Activated CD4-positive, alpha-beta T cell treated with anti-CD3 and anti-CD28 coated beads, Interleukin-2, amount 50 U/mL, for 1 hour (primary cell): ENCODE measurements around the gene IFT122.

Experiments
- DNase-seq: peaks from one replicate; pipeline ENCODE4 v3.0.0-alpha.2; 2020

Gene IFT122

DNA sequence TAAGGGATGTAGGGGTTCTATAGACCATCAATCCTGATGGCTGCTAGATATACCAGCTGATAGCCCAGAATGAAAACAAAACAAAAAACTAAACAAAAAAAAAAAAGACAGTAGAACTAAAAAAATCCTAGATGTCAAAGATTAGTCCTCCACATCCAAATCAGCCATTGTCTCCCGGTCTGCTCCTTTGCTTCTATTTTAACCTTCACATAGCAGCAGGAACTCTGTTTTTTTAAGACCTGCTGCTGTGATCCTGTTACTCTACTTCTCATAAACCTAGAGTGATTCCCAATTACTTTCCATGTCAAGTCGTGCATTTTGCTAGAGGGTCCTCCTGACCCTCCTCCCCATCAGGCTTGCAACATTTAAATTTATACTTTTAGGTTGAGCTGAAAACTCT, 2.5 kb downstream of the IFT122 start:
- no peak for DNase-seq

DNA sequence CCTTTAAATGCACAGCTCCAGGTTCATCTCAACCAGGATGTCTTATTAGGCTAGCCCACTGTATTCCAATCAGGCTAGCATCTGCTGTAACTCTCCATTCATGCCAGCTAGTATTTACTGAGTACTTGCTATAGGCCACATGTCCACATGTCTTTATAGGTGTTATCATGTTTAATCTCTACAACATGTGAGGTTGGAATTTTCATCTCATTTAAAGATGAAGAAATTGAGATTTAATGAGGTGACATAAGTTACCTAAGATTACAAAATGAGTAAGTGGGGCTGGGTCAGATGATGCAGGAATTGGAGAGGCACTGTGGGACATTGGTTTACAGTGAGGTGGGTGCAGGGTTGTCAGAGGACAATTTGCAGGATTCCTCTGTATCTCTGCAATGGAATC, 2.9 kb downstream of the IFT122 start:
- DNase-seq: no peak

DNA sequence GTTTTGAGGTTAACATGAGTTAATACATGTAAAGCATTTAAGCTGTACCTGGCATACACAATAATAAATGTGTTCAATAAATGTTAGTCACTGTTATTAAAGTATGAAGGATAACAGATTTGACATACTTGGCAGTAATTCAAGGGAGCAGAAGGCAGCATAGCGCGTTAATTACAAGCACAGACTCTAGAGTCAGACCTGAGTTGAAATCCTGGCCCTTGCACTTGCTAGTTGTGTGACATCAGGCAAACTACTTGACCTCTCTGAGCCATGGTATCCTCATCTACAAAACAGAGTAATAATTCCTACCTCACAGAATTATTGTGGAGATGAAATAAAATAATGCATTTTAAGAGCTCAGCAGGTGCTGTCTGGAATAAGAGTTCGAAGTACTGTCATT, 5.4 kb downstream of the IFT122 start:
- no peak for DNase-seq

DNA sequence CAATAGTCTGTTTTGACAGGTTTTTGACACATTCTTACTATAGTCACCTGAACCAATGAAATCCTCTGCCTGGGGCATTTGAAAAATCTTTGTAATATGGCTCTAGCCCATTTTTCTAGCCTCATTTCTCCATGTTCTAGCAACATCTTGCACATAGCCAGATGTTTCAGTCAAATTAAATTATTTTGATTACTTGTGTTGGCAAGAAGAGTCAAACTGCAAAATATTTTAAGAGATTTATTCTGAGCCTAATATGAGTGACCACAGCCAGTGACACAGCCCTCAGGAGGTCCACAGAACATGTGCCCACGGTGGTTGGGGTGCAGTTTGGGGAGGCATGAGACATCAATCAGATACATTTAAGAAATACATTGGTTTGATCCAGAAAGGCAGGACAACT, 6.9 kb downstream of the IFT122 start:
- no peak for DNase-seq

DNA sequence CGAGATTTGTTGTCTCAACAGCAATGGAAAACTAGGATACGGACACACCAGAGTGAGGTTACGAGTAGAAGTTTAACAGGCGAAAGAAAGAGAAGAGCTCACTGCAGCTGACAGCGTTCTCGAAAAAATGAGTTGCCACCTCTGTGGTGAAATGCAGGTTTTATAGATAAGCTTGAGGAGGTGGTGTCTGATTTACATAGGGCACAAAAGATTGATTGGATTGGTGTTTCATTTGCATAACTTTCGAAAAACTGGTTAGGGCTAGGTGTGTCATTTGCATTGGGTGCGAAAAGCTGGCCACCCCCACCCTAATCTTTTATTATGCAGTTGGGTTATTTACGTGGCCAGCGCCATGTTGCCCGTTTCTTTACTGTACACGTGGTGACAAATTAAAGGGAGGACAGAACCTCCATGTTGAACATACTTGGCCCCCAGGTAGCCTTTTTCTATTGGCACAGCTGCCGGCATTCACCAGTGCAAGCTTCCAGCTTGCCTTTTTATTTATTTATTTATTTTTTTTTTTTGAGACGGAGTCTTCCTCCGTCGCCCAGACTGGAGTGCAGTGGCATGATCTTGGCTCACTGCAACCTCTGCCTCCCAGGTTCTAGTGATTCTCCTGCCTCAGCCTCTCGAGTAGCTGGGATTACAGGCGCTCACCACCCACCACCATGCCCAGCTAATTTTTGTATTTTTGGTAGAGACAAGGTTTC, 8.3 kb downstream of the IFT122 start:
- DNase-seq: no peak

DNA sequence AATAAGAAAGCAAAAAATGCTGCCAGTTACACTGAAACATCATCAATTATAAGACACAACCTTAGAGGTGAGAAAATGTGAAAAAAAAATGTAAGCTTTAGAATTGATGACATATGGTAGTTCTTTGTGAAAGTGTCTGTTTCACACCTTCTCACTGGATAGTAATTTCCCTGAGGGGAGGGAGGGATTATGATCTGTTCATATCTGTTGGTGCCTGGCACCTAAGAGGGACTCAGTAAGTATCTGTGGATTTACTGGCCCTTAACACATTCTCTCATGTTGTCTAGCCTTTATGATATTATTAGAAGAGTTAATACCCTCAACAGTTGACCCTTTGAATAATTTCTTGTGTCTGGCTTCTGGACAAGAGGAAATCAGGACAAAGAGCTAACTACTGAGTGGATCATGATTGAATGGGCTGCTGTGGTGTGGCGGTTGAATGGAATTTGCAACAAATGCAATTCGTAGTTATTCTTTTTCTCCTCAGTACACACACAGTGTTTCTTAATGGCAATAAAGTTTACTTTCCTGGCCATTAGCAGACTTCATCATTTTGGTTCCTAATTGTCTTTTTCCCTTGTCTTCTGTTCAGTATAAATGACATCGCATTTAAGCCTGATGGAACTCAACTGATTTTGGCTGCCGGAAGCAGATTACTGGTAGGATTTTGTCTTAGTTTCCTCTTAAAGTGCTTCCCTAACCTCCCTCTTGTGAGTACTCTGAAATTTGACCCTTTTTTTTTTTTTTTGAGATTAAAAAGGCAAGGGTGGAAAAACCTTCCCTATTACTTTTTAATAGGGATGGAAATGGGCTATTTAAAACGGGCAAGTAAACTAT, 9.5 kb downstream of the IFT122 start:
- no peak for DNase-seq

DNA sequence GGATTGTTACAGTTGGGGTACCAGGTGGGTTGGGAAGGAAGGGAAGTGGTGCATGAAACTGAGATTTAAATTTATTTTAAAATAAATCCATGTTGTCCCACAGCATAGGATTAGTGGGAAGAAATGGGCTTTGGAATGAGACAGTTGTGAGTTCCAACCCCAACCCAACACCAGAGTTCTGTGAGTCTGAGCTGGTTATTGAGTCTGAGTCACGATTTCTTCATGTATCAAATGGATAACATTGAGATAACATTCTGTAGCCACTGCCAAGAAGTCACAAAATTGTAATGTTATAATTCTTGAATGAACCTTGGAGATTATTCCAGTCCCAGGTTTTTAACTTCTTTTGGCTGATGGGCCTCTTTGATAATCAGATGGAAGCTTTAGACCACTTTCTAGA, 13.7 kb downstream of the IFT122 start:
- DNase-seq: no peak

DNA sequence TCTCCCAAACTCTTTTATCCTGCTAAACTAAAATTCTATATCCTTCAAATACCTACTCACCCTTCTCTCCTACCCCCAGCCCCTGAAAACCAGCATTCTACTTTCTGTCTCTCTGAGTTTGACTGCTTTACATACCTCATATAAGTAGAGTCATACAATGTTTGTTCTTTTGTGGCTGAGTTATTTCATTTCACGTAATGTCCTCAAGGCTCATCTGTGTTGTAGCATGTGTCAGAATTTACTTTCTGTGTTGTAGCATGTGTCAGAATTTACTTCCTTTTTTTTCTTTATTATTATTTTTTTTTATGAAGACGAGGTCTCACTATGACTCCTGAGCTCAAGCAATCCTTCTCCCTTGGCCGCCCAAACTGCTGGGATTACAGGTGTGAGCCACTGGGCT, 20.1 kb downstream of the IFT122 start:
- no peak for DNase-seq

DNA sequence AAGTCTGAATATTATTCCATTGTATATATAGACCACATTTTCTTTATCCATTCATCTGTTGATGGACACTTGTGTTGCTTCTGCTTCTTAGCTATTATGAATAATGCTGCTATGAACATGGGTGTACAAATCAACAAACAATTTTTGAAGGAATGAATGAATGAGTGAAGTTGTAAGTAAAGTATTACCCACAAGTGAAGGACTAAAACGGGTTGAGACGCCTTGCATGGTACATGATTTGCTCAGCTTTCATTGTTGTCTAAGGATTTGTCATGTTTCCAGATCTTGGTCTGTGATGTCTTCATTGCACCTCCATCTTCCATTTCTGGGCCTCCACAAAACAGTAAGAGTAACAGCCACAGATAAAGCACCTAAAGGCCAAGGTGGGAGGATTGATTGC, 20.5 kb downstream of the IFT122 start:
- DNase-seq: no peak

DNA sequence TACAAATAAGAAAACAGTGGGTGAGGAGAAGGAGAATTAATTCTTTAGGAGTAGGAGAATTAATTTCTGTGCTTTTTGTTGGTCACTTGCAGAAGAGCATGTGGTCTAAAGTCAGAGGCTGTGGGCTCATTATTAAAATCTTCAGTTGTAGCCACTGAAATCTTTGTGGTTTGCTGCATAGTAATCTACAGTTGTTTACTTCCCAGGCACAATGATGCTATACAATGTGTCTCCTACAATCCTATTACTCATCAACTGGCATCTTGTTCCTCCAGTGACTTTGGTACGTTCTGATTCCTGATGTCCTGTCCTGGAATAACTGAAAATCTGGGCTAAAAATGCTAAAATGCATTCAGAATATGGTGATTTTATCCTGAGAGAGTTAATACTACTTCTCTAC, 21.0 kb downstream of the IFT122 start:
- no peak for DNase-seq

DNA sequence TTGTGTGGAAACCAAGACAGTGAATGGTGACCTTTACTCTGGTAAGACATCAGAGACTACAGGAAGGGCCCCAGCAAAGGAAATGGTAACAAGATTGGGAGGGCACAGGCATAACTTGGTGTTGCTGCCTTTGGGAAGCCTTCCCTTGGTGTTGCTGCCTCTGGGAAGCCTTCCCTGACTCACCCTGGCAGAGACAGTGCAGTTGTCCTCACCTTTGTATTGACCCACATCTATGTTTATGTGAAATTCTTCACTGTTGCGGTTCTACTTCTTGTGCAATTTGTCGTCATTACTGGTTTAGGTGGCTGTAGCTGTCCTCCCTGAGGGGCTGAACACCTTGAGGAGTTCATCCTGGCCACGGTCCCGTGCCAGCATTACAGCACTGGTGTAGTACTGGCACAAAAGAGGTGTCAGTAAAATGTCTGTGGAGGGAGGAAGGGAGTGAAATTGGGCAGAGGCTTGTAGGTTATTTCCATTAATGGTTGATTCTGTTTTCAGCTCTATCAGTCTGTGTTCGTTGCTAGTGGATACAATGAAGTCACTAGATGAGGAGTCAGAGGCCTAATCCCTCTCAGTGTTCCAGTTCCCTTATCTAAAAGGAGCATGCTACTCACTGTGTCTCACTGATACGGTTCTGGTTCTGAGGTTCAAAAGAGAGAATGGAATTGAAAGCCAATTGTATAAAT, 21.6 kb downstream of the IFT122 start:
- no peak for DNase-seq

DNA sequence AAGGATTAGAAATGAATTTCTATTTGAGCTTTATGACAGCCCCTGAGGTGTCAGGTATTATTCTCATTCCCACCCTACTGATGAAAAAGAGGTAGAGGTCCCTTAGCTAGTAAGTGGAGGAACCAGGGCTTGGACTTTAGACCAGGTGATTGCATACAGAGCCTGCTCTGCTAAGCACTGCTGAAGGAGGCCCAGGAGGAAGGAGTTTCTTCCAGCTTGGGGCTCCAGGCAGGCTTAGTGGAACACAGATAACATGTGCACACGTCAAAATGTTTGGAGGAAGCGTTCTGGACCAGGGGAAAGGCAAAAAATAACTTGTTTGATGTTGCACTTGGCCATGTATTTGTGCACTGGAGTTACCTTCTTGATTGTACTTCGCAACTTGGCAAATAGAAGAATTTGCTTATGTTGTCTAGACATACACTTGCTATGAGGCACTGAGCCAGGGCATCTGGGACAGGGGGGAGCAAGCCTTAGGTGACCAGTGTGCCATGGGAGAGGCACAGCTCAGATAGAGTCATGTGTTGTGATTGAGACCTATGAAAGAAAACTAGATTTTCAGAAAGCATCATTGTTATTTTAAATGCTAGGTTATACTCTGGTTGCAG, 22.4 kb downstream of the IFT122 start:
- DNase-seq: no peak

DNA sequence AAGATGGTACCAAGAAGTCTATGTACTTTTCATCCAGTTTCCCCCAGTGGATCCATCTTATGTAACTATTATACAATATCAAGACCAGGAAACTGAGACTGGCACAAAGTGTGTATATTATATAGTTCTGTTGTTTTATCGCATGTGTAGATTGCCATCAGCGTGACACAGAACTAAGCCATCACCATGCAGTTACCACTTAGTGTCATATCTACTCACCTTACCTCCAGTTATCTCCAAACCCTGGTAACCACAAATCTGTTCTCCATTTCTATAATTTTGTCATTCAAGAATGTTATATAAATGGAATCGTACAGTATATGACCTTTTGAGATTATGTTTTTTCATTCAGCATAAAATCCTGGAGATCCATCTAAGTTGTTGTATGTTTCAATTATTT, 23.1 kb downstream of the IFT122 start:
- no peak for DNase-seq

DNA sequence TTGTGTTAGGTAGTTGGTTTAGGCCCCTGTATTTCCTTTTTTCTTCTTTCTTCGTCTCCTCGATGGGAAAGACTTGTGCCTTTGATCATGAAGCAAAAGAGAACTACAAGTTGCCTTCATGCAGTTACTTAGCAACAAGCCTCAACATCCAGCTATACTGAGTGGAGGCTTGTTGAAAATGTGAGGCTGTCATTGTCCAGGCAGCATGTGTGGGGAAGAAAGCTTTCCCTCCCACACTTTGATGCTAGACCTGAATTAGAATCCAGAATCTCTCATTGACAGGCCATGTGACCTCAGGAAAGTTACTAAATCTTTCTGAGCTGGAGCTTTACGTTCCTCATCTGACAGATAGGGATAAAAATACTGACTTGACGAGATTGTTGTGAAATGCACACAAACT, 23.7 kb downstream of the IFT122 start:
- no peak for DNase-seq

DNA sequence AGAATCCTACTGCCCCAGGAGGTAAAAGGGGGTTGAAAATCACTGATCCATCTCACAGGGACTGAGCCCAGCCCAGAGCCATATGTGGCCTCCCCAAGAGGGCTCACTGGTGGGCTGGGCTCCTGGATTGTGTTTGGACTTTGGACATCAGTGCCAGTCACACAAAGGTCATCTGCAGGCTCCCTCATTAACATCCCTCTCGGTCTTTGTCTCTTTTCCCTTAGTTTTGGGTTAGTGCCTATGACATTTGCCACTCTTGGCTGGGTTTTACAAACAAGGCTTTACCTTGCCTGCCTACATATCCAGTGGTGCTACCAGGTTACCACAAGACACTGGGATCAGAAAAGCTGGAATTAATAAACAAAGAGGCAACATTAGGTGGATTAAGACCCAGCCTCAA, 27.9 kb downstream of the IFT122 start:
- no peak for DNase-seq

DNA sequence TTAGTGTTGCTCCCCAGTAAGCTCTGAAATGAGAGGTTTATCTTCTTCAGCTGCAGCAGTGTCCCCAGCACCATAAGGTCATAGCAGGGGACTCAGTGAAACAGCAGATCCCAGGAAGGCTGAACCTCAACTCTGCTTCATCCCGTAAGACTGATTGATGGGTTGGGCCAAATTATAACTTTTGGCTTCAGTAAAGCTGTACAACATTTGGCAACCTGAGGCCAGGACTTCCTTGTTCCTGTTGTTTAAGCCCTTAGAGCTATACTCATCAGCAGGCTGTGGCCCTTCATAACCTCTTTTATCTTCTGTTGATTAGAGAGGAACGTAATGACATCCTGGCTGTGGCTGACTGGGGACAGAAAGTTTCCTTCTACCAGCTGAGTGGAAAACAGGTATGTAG, 29.0 kb downstream of the IFT122 start:
- no peak for DNase-seq

DNA sequence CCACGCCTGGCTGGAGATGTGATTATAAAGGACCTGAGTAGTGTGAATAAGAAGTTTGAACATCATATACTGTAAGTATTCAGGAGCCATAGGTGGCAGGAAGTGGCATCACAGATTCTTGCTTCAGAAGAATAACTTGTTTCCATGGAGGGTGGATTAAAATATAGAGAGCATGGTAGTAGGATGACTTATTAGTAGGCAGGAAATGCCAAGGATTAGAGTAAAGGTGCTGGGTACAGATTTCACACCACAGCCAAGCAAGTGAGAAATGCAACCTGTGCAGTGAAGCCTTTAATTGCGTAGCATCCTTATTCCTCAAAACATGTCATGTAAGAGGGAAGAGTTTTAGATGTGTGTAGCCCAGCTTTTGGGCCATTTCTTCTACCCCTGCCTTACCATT, 30.8 kb downstream of the IFT122 start:
- no peak for DNase-seq

DNA sequence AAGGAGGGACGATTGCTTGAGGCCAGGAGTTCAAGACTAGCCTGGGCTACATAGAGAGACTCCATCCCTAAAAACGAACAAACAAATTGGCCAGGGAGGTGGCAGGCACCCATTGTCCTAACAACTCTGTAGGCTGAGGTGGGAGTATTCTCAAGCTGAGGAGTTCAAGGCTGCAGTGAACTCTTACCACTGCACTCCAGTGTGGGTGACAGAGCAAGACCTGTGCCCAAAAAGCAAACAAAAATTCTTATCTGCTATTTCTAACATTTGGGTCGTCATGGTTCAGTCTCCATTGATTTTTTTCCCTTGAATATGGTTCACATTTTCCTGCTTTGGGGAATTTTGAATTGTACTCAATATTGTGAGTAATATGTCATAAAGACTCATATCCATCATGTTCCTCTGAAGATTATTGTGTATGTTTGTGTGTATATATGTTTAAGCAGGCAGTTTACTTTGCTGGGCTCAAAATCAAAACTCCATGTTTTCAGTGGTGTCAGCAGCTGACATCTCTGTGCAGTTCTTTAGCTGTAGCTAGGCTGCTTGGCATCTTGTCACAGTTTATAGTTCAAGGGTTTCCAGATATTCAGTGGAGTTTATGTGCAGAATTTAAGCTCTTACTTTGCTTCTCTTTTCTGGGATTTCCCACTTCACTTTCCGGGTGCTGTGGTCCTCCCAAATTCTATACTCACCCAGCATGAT, 33.2 kb downstream of the IFT122 start:
- DNase-seq: no peak

DNA sequence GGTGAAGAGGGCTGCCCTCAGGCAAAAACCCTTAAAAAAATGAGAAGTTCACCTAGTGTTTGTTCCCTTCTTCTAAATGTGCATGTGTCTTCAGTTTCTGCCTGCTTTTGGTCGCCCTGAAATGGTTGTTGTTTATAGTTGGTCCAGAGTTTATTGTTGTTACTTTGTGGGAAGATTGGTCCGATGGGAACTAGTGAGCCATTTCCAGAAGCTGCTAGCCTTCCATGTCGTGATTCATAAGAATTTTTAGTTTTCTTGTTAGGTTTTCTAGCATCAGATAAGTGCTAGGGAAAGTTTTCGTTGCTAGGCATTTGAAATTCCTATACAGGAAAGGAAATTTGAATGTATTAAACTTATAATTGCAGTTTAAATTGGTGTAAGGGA, 33.7 kb downstream of the IFT122 start:
- no peak for DNase-seq

DNA sequence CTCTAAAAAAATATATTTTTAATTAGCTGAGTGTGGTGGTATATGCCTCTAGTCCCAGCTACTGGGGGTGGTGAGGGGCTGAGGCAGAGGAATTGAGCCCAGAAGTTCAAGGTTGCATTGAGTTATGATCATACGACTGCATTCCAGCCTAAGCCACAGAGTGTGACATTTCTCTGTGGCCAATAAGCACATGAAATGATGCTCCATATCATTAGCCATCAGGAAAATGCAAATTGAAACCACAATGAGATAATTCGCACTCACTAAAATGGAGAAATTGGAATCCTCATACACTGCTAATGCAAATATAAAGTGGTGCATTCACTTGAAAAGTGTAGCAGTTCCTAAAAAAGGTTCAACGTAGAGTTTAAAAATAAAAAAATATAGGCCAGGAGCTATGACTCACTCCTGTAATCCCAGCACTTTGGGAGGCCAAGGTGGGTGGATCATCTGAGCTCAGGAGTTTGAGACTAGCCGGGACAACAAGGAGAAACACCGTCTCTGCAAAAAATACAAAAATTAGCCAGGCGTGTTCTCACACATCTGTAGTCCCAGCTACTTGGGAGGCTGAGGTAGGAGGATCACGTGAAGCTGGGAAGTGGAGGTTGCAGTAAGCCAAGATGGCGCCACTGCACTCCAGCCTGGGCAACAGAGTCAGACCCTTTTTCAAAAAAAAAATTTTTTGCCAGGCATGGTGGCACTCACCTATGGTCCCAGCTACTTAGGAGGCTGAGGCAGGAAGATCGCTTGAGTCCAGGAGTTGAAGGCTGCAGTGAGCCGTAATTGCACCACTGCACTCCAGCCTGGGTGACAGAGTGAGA, 35.2 kb downstream of the IFT122 start:
- DNase-seq: no peak

DNA sequence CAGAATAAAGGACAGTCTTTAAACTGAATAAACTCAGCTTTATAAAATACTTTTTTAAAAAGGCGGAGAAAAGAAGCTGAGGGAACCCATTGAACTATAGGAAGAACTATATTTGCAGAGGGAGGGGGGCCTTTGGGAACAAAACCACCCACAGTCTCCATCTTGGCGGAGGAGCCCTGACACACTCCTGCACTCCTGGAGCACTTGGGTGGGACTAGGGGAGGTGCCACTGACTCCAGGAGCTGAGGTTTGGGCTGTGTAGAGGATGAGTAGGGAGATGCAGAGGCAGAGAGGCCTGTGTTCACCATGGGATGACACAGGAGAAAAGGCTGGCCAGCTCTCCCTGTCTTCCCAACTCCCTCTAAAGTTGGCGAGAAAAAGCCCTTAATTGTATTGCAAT, 35.8 kb downstream of the IFT122 start:
- no peak for DNase-seq

DNA sequence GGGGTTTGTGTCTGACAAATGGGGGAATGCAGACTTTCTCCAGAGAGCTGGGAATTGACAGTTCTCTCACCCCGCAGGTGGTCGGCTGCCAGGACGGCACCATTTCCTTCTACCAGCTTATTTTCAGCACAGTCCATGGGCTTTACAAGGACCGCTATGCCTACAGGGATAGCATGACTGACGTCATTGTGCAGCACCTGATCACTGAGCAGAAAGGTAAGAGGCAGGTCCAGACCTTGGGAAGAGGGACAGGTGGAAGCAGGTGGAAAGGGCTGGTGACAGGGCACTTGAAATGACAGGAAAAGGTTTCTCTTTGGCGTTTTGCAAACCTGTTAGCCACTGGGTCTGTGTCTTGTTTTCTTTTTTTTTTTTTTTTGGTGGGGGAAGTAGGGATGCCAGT, 36.6 kb downstream of the IFT122 start:
- DNase-seq: no peak
